GM21515 (cell line): ENCODE measurements around the gene GRIN2A.

Experiments
- ATAC-seq: cut with Tn5 transposase; IDR thresholded peaks from one replicate; pipeline ENCODE4 v1.9.1; 2021; ENCODE audit not compliant: unreplicated experiment

Gene GRIN2A

DNA sequence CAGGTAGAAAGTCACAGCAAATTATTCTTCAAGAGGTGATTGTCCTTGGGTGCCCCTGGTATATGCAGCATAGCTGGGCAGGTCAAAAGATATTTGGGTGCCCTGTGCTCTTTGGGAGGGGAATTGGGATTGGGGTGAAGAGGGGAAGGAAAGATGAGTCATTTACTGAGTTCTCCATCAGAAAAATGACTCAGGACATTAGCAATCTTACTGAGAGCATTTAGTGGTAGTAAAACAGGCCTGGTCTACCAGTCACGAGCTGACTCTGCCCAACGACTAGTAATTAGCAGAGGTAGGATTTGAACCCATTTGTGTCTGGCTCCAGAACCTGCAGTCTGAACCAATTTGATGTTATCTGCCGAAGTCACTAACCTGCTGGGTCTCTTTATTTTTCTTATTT is 6.0 kb upstream of the GRIN2A start:
- no peak for ATAC-seq

GRCh38 chr16:10181196-10182162 is 749 bp downstream of the GRIN2A start:
- no peak for ATAC-seq

DNA sequence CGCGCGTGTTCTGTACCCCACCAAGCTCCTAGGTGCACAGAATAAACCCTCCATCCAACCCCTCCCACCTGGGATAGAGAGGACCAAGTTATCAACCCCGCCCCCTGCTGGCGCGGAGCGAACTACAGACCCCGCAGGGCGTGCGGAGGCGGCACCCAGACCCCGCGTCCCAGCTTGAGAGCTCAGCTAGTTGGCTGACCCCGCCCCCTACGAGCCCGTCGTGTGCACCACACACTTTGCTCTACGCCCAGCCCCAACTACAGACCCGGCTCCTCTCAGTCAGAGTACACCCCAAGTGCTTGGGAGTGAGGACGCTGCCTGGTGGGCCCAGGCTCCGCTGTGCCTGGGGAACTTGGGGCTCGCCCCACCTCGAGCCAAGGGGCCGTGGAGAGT is 1.5 kb downstream of the GRIN2A start:
- ATAC-seq: no peak

- ATAC-seq: no peak
Measured at GRCh38 chr16:10180042-10180770, 2.0 kb downstream of the GRIN2A start.

GRCh38 chr16:10178526-10178925 is 3.7 kb downstream of the GRIN2A start:
- ATAC-seq: no peak

DNA sequence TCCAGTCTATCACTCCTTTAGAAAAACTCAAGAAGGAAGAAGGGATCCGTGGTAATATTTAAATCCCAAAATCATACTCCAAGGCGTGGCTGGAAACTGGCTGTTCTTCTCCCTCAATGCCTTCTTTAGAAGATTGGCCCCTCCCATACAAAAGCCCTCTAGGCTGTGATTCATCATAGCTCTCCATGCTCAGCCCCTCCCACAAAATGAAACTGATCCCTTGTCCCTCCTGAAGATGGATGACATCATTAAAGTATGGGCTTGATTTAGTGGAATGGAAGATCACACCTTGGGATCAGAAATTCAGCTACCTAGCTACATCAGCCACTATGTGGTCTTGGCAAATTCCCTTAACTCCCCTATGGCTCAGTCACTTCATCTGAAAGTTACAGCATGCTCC is 4.1 kb downstream of the GRIN2A start:
- ATAC-seq: no peak

- ATAC-seq: no peak
Measured at GRCh38 chr16:10172848-10173655, 9.2 kb downstream of the GRIN2A start.

GRCh38 chr16:10171221-10171620 is 11.0 kb downstream of the GRIN2A start:
- ATAC-seq: no peak

DNA sequence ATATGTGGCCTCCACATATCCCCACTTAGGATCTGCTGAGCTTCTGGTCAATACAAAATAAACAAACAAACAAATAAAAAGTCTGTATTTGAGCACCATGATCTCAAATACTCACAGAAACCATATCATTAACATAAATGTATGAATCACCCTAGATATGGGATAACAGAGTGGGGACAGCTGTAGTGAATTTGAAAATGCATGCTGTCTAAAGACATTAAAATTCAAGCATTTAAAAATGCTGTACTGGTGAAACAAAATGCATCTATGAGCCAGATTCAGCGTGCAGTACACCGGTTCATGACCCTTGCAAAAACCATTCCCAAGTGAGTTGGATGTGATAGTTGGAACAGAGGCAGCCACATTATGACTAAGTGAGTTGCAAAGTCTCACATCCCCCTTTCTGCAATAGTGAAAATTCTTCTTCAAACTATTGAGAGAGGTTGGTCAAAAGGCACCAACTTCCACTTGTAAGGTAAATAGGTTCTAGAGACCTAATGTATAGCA is 12.3 kb downstream of the GRIN2A start:
- ATAC-seq: no peak

GRCh38 chr16:10169031-10169430 is 13.2 kb downstream of the GRIN2A start:
- no peak for ATAC-seq

- ATAC-seq: no peak
Measured at GRCh38 chr16:10168258-10168657, 14.0 kb downstream of the GRIN2A start.

GRCh38 chr16:10165643-10166042 is 16.6 kb downstream of the GRIN2A start:
- ATAC-seq: no peak

DNA sequence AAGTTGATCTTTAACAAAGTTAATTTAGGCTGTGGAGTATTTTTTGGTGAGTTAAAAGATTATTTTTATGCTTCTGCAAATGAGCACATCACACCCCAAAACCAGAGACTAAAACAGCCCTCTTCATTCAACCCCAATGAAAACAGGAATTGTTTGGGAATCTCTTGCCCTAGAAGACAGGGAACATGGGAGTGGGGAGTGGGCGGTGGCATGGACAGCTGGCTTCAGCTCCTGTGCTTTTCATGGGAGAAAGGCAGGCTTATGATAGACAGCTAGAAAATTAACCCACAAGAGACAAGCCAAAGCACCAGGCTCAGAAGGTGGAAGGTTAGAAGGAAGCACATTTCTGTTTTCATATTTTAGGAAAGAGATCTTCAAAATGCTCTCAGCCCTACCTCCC is 19.2 kb downstream of the GRIN2A start:
- ATAC-seq: no peak

DNA sequence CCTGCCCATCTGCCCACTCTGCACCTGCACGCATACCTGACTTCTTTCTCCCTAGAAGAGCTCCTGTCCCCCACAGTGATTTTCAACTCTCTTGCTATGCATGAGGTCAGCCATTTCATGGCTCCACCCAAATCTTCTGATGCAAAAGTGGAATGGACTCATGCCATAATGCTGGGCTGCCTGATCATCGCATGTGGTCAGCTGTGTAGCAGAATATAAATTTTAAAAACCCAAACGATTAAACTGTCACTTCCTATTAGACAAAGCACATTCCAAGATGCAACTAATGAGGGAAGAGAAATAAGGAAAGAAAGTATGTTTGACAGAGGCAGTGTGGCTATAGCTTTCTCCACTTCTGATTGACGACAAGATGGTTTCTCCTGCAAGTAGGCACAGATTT is 26.1 kb downstream of the GRIN2A start:
- ATAC-seq: no peak

GRCh38 chr16:10154389-10154788 is 27.8 kb downstream of the GRIN2A start:
- no peak for ATAC-seq

DNA sequence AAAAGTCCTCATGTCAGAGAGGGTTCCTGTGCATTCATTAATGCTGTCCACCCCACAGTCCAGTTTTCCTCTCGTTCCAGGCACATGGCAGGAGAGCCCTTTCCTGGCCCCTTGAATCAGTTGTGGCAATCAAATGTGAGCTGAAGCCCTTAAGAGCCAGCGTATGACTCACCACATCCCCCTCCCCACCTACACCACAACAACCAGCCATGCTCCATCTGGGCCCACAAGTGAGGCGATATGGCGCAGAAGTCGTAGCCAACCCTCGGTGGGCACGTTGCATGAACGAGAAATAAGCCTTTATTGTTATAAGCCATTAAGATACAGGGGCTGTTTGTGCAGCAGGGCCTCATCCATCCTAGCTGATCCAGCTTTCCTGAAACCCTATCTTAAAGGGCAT is 28.2 kb downstream of the GRIN2A start:
- no peak for ATAC-seq

DNA sequence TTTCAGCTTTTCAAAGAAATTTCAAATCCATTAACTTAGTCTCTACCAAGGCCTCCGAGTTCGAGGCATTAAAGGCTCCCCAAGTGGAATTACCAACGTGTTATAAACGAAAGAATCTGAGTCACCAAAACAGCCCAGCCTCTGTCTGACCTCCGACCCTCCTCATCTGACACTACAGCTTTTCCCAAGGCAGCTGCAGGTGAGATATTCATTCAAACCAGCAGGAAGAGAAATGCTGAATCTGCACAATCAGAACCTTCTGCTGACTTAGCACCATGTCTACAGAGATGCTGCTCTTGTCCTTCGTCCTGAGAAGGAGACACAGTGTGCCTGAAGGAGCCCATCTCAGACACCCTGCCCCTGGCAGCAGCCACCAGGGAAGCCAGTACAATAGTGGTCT is 30.5 kb downstream of the GRIN2A start:
- no peak for ATAC-seq

GRCh38 chr16:10150906-10151305 is 31.3 kb downstream of the GRIN2A start:
- no peak for ATAC-seq

DNA sequence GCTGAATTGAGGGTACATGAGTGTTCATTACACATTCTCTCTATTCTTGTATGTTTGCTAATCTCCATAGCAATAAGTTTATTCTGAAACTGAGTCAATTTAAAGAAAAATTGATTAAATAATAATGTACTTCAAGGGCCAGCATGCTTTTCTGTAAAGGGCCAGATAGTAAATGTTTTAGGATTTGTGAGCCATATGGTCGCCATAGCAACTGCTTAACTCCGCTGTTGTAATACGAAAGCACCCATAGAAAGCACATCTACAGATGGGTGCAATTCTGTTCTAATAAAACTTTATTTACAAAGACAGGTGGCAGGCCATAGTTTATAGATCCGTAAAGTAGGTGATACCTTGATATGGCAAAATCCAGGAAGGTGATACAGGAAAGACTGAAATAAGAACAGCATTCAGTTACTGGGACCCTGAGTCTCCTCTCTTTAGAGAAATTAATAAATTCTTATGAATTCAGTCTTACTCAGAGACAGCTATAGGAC is 36.6 kb downstream of the GRIN2A start:
- ATAC-seq: no peak

- no peak for ATAC-seq
Measured at GRCh38 chr16:10141671-10142070, 40.6 kb downstream of the GRIN2A start.

- no peak for ATAC-seq
Measured at GRCh38 chr16:10138881-10139280, 43.3 kb downstream of the GRIN2A start.
